B cell (primary cell): ENCODE data around the gene SFT2D1. TPM values are rescaled to one million over a fixed set of nuclear protein-coding genes. Genes with fewer than 3 reads are reported as not detected.

Experiments used
- ATAC-seq: fragments of 200-7000 bp; cut with Tn5 transposase; one replicate; pipeline ENCODE4 v1.10.0; 2021; ENCODE audit warnings: low read depth, mild to moderate bottlenecking, moderate number of reproducible peaks, moderate library complexity
- CTCF ChIA-PET: fragments of 350-600 bp; sonication (Branson Sonifier 250); formaldehyde crosslinking; loops from one replicate; lab custom pipeline; 2021; ENCODE audit warnings: antibody characterized with exemption, inconsistent platforms; lab: Charles Lee
- POLR2A ChIA-PET: fragments of 350-600 bp; sonication (Branson Sonifier 250); formaldehyde crosslinking; loops from one replicate; lab custom pipeline; 2021; ENCODE audit warnings: antibody characterized with exemption; lab: Charles Lee
- DNase-seq: peaks from one replicate; pipeline ENCODE4 v3.0.0; 2013
- H2AFZ ChIP-seq: 2 replicates; pipeline ENCODE4 v1.6.1; 2012; ENCODE audit warnings: mild to moderate bottlenecking, low read depth, low read length; ENCODE audit not compliant: insufficient read depth, poor library complexity, severe bottlenecking
- H3K27ac ChIP-seq, 2 donors: 1 replicate in 1 of 2; 2 replicates in 1 of 2; pipeline ENCODE4 v1.5.1; 2012 to 2013; ENCODE audit warnings: low read length in 2 of 2, mild to moderate bottlenecking in 2 of 2, moderate library complexity in 1 of 2
- H3K27me3 ChIP-seq, 4 experiments: fragments of 200-600 bp in 1 of 4; sonication (generic) in 1 of 4; replicated peaks in 1 of 4; 1 replicate in 2 of 4; 2 replicates in 2 of 4; pipeline versions ENCODE4 v1.6.1 to v1.7.0; 2013 to 2016; ENCODE audit warnings: low read length in 3 of 4, mild to moderate bottlenecking in 2 of 4, mixed read lengths in 1 of 4, moderate library complexity in 1 of 4; ENCODE audit not compliant: insufficient read depth in 4 of 4, control insufficient read depth in 3 of 4; ENCODE audit errors: control extremely low read depth in 1 of 4
- H3K36me3 ChIP-seq, 2 experiments: replicated peaks in 1 of 2; 1 replicate in 1 of 2; 2 replicates in 1 of 2; pipeline versions ENCODE4 v1.6.1 to v1.7.1; 2013; ENCODE audit warnings: low read length in 1 of 2; ENCODE audit not compliant: insufficient read depth in 2 of 2, control insufficient read depth in 1 of 2; ENCODE audit errors: control extremely low read depth in 1 of 2, extremely low read depth in 1 of 2
- H3K4me1 ChIP-seq, 2 donors: fragments of 200-600 bp in 1 of 2; sonication (generic) in 1 of 2; 1 replicate in 1 of 2; 2 replicates in 1 of 2; pipeline versions ENCODE4 v1.5.1 to v1.6.1; 2013 to 2017; ENCODE audit warnings: low read length in 2 of 2; ENCODE audit not compliant: control insufficient read depth in 2 of 2, insufficient read depth in 2 of 2
- H3K4me2 ChIP-seq: replicated peaks from 2 replicates; pipeline ENCODE3; 2012; ENCODE audit warnings: mild to moderate bottlenecking, low read depth, low read length; ENCODE audit not compliant: poor library complexity, severe bottlenecking
- H3K4me3 ChIP-seq, 5 experiments: fragments of 200-600 bp in 1 of 5; sonication (generic) in 1 of 5; 1 replicate in 3 of 5; 2 replicates in 2 of 5; pipeline versions ENCODE4 v1.5.1 to v1.7.0; 2011 to 2016; ENCODE audit warnings: low read length in 4 of 5, mild to moderate bottlenecking in 4 of 5, low read depth in 2 of 5, control low read depth in 1 of 5, moderate library complexity in 1 of 5; ENCODE audit not compliant: insufficient read depth in 1 of 5; ENCODE audit errors: control extremely low read depth in 1 of 5, extremely low read depth in 1 of 5
- H3K79me2 ChIP-seq: fragments of 200-600 bp; sonication (generic); one replicate; pipeline ENCODE4 v1.6.0; 2016; ENCODE audit warnings: low read length; ENCODE audit not compliant: control insufficient read depth, insufficient read depth
- H3K9ac ChIP-seq: fragments of 200-600 bp; sonication (generic); 2 replicates; pipeline ENCODE4 v1.6.1; 2017; ENCODE audit warnings: mild to moderate bottlenecking, low read length, moderate library complexity
- H3K9me3 ChIP-seq, 3 donors: one replicate each; pipeline versions ENCODE4 v1.6.1 to v1.7.1; 2013; ENCODE audit warnings: low read length in 2 of 3; ENCODE audit not compliant: control insufficient read depth in 2 of 3, insufficient read depth in 1 of 3; ENCODE audit errors: control extremely low read depth in 1 of 3
- H4K20me1 ChIP-seq: 2 replicates; pipeline ENCODE4 v1.6.0; 2012; ENCODE audit warnings: mild to moderate bottlenecking, low read length; ENCODE audit not compliant: insufficient read depth, control insufficient read depth, poor library complexity, severe bottlenecking
- H3K27ac Mint-ChIP-seq: one replicate; pipeline ENCODE4 v1.8.0; 2021; ENCODE audit warnings: mixed read lengths
- H3K27me3 Mint-ChIP-seq: one replicate; pipeline ENCODE4 v1.8.0; 2021; ENCODE audit warnings: mixed read lengths
- H3K4me1 Mint-ChIP-seq: one replicate; pipeline ENCODE4 v1.8.0; 2021; ENCODE audit warnings: mixed read lengths
- H3K4me3 Mint-ChIP-seq: one replicate; pipeline ENCODE4 v1.8.0; 2021; ENCODE audit warnings: mixed read lengths
- H3K9me3 Mint-ChIP-seq: one replicate; pipeline ENCODE4 v1.8.0; 2022; ENCODE audit warnings: mixed read lengths; ENCODE audit not compliant: insufficient read depth
- EZH2 ChIP-seq: IDR thresholded peaks from 2 replicates; pipeline ENCODE4 v1.6.1; 2012; ENCODE audit warnings: borderline replicate concordance, low read depth, mild to moderate bottlenecking, moderate library complexity, low read length; ENCODE audit not compliant: insufficient read depth, poor library complexity, severe bottlenecking
- WGBS: methylation state at CpG from one replicate; pipeline ENCODE4 v1.1.5; 2013; ENCODE audit warnings: missing lambda C conversion rate; ENCODE audit not compliant: insufficient coverage; 5-methylcytosine and 5-hydroxymethylcytosine counted together
- intact Hi-C: fragments of 100-400 bp; cut with micrococcal nuclease; formaldehyde crosslinking; loops from one replicate; pipeline ENCODE4 v1.10.0; 2022
- polyA plus RNA-seq: library from polyadenylated mRNA; depleted of rRNA; stranded (reverse); fragments of >200 nt; gene quantifications from 2 replicates; pipeline ENCODE4 v1.2.3, GENCODE V29; 2012
- total RNA-seq, 2 donors: library from RNA; stranded (reverse); fragments of 120-200 nt in 1 of 2; gene quantifications; 1 replicate in 1 of 2; 2 replicates in 1 of 2; pipeline versions ENCODE4 v1.2.3 to v1.2.4, GENCODE V29; 2013 to 2022
- TF ChIP-seq, protein P1 (sequence below): fragments of 200-600 bp; IDR thresholded peaks from one replicate; pipeline ENCODE4 v1.8.0; 2022; ENCODE audit warnings: antibody characterized with exemption, mild to moderate bottlenecking

Gene SFT2D1
- total and polyA plus RNA-seq, 2 donors (not counting 1 experiment from before 2014, with no cell fraction given), result 38.2 to 59.0 TPM

DNA sequence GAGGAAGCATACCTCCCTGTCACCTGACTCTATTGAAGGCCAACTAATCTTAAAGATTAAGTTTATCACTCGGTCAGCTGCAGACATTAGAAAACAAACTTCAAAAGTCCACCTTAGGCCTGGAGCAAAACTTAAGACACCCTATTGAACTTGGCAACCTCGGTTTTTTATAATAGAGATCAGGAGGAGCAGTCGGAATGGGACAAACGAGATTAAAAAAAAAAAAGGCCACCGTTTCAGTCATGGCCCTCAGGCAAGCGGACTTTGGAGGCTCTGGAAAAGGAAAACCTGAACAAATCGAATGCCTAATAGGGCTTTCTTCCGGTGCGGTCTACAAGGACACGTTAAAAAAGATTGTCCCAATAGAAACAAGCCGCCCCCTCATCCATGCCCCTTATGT, 26.9 kb downstream of the SFT2D1 start:
- Mint-ChIP-seq H3K9me3 (no peaks in the 10 kb centered on the region), H3K27ac (no peak overlapping the region), H3K27me3 (no peaks in the 10 kb centered on the region), H3K4me1 (no peaks in the 10 kb centered on the region), H3K4me3 (no peak overlapping the region)
- peaks cover 0 to 2% (median 0%) of the 10 kb centered on the region in 4 experiments for H3K27me3 ChIP-seq
- H3K4me1 ChIP-seq, result no peaks in the 10 kb centered on the region
- no peaks in the 10 kb centered on the region for H4K20me1 ChIP-seq
- ATAC-seq (no peak), DNase-seq (no peak)
- CTCF ChIA-PET, result interaction anchor here (15.9 kb wide), 1 partner anchor 82 kb away, joined by 266 read pairs; no protein-coding TSS in a partner anchor
- H3K36me3 ChIP-seq, result peaks cover 3 to 10% of the 10 kb centered on the region in 2 experiments
- POLR2A ChIA-PET, result no interaction called here
- WGBS, result 90% methylated on average over 10 of the region's 11 CpGs
- TF ChIP-seq EZH2, result no peak
- TF ChIP-seq, protein P1, sequence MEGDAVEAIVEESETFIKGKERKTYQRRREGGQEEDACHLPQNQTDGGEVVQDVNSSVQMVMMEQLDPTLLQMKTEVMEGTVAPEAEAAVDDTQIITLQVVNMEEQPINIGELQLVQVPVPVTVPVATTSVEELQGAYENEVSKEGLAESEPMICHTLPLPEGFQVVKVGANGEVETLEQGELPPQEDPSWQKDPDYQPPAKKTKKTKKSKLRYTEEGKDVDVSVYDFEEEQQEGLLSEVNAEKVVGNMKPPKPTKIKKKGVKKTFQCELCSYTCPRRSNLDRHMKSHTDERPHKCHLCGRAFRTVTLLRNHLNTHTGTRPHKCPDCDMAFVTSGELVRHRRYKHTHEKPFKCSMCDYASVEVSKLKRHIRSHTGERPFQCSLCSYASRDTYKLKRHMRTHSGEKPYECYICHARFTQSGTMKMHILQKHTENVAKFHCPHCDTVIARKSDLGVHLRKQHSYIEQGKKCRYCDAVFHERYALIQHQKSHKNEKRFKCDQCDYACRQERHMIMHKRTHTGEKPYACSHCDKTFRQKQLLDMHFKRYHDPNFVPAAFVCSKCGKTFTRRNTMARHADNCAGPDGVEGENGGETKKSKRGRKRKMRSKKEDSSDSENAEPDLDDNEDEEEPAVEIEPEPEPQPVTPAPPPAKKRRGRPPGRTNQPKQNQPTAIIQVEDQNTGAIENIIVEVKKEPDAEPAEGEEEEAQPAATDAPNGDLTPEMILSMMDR, result no peak
- H3K9me3 ChIP-seq, result no peaks in the 10 kb centered on the region
- intact Hi-C loops, result no loop called here
- H3K9ac ChIP-seq, result no peak overlapping the region
- no peak overlapping the region for H3K4me2 ChIP-seq
- no peak overlapping the region for H3K4me3 ChIP-seq
- H3K27ac ChIP-seq, result no peak overlapping the region
- H2AFZ ChIP-seq, result no peak overlapping the region
- H3K79me2 ChIP-seq, result no peaks in the 10 kb centered on the region

GRCh38 chr6:166314454-166314853, 27.9 kb downstream of the SFT2D1 start:
- Histone ChIP-seq H3K9ac (no peak overlapping the region), H3K27me3 (peaks cover 0 to 11% (median 0%) of the 10 kb centered on the region in 4 experiments), H3K4me1 (no peaks in the 10 kb centered on the region), H3K9me3 (no peaks in the 10 kb centered on the region), H2AFZ (no peak overlapping the region), H3K4me3 (no peak overlapping the region), H3K79me2 (no peaks in the 10 kb centered on the region), H3K36me3 (peaks cover 0 to 3% of the 10 kb centered on the region in 2 experiments), H3K27ac (no peak overlapping the region), H4K20me1 (no peaks in the 10 kb centered on the region), H3K4me2 (no peak overlapping the region)
- H3K27me3 Mint-ChIP-seq, result peaks cover 8% of the 10 kb centered on the region
- no peak for DNase-seq
- ChIA-PET CTCF (interaction anchor here (1.1 to 15.9 kb wide), 9 partner anchors 8 to 83 kb away, joined by 3 to 266 read pairs (median 12); no protein-coding TSS in a partner anchor), POLR2A (interaction anchor here (1.0 kb wide), 1 partner anchor 86 kb away, joined by 4 read pairs; no protein-coding TSS in a partner anchor)
- no peaks in the 10 kb centered on the region for H3K9me3 Mint-ChIP-seq
- intact Hi-C loops, result no loop called here
- H3K4me1 Mint-ChIP-seq, result no peaks in the 10 kb centered on the region
- WGBS, result 98% methylated on average over 6 of the region's 9 CpGs
- H3K4me3 Mint-ChIP-seq, result no peak overlapping the region
- no peak for TF ChIP-seq EZH2
- TF ChIP-seq, protein P1, result no peak
- ATAC-seq, result no peak
- no peak overlapping the region for H3K27ac Mint-ChIP-seq
